ENCODE results near the gene PATE1.
"Not testable (repeated sequence)": the region's sequence is repeated elsewhere in the genome, so short reads cannot be mapped to it uniquely, and the experiment has no call there.

The PATE1 gene

GRCh38 chr11:125745979-125746378, at the start of gene PATE1:
PATE1 (plus strand) TSS chr11:125746279; CDS start chr11:125746305, 26 bp downstream.
- no peak for DNase-seq (ENCODE audit: low read depth)

- DNase-seq (ENCODE audit: low read depth): no peak
Measured at GRCh38 chr11:125701018-125701610, 45.0 kb upstream of the PATE1 start.

- no peak for DNase-seq (ENCODE audit: low read depth)
Measured at GRCh38 chr11:125701858-125702621, 44.0 kb upstream of the PATE1 start.

GRCh38 chr11:125704686-125705085, 41.4 kb upstream of the PATE1 start:
- DNase-seq (ENCODE audit: low read depth): not testable (repeated sequence)

GRCh38 chr11:125720781-125721180, 25.3 kb upstream of the PATE1 start:
- DNase-seq (ENCODE audit: low read depth): peak; percentile 22

- DNase-seq (ENCODE audit: low read depth): peak; percentile 36
Measured at GRCh38 chr11:125724125-125724524, 22.0 kb upstream of the PATE1 start.

GRCh38 chr11:125728969-125729368, 17.1 kb upstream of the PATE1 start:
- DNase-seq (ENCODE audit: low read depth): no peak

- DNase-seq (ENCODE audit: low read depth): no peak
Measured at GRCh38 chr11:125740617-125741016, 5.5 kb upstream of the PATE1 start.

- DNase-seq (ENCODE audit: low read depth): peak; percentile 6
Measured at GRCh38 chr11:125743681-125744080, 2.4 kb upstream of the PATE1 start.

GRCh38 chr11:125750629-125751028, 4.5 kb downstream of the PATE1 start:
- DNase-seq (ENCODE audit: low read depth): no peak

- no peak for DNase-seq (ENCODE audit: low read depth)
Measured at GRCh38 chr11:125756050-125756449, 10.0 kb downstream of the PATE1 start.

GRCh38 chr11:125762445-125762844, 16.4 kb downstream of the PATE1 start:
- DNase-seq (ENCODE audit: low read depth): no peak

GRCh38 chr11:125763483-125763882, 17.4 kb downstream of the PATE1 start:
- no peak for DNase-seq (ENCODE audit: low read depth)

- no peak for DNase-seq (ENCODE audit: low read depth)
Measured at GRCh38 chr11:125766251-125766650, 20.2 kb downstream of the PATE1 start.

GRCh38 chr11:125768336-125769046, 22.4 kb downstream of the PATE1 start:
- no peak for DNase-seq (ENCODE audit: low read depth)

GRCh38 chr11:125770583-125770982, 24.5 kb downstream of the PATE1 start:
- no peak for DNase-seq (ENCODE audit: low read depth)

GRCh38 chr11:125772834-125773505, 26.9 kb downstream of the PATE1 start:
- DNase-seq (ENCODE audit: low read depth): peak; percentile 36

GRCh38 chr11:125773516-125773915, 27.4 kb downstream of the PATE1 start:
- no peak for DNase-seq (ENCODE audit: low read depth)

- peak; percentile 80 for DNase-seq (ENCODE audit: low read depth)
Measured at GRCh38 chr11:125777309-125777708, 31.2 kb downstream of the PATE1 start.

GRCh38 chr11:125778728-125779127, 32.6 kb downstream of the PATE1 start, which contains the start of gene PATE2:
PATE2 (minus strand) TSS chr11:125778828; CDS start chr11:125778773, 55 bp downstream.
- DNase-seq (ENCODE audit: low read depth): no peak

- DNase-seq (ENCODE audit: low read depth): no peak
Measured at GRCh38 chr11:125784678-125785077, 38.6 kb downstream of the PATE1 start.

GRCh38 chr11:125787827-125788226, 41.7 kb downstream of the PATE1 start, which contains the start of gene PATE3:
PATE3 (plus strand) TSS chr11:125788127; CDS start chr11:125788152, 25 bp downstream.
- DNase-seq (ENCODE audit: low read depth): no peak

Data from ELR (cell line).